ENCODE measurements around the gene PRDM10.
A peak's percentile ranks its signal among the peaks of the same experiment; 100 is the strongest.

The PRDM10 gene

DNA sequence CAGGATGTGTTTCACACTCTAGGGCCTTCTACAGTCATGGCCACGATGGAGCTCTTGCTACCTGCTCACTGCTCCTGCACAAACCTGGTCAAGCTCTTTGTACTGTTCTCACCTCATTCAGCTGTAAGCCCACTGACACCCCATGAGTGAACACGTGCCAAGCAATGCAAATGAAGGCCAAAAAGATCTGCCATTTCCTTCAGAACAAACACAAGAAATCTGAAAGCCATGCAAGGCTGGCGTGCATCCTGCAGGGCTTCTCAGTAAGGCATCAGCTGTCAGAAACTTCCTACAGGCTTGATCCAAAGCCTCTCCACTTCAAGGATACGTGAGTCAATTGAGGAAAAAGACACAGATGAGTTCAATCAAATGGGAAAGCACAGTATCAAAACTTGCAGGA is 63.1 kb downstream of the PRDM10 start:
- no peak for DNase-seq

DNA sequence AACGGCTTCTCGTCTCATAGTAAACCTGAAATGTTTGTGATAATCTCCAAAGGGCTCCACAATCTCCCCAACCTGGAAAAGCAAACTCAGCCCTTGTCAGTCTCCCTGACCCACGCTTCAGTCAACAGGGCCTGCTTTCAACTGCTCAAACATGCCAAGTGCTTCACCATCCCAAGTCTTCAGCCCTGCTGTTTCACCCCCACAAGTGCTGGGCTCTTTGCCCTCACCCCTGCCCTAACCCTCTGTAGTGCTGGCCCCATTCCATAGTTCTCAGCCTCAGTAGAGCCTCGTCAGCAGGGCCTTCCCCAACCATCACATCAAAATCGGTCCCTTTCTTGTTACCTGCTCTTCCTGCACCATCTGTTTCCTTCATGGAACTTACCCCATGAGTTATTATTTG is 63.9 kb downstream of the PRDM10 start:
- no peak for DNase-seq

- no peak for DNase-seq
These were observed 64.9 kb downstream of the PRDM10 start for GRCh38 chr11:129937592-129938238.

GRCh38 chr11:129935723-129936122 is 66.9 kb downstream of the PRDM10 start:
- no peak for DNase-seq

GRCh38 chr11:129933891-129934290 is 68.7 kb downstream of the PRDM10 start:
- no peak for DNase-seq

- no peak for DNase-seq
These were observed 69.4 kb downstream of the PRDM10 start for GRCh38 chr11:129933262-129933661.

DNA sequence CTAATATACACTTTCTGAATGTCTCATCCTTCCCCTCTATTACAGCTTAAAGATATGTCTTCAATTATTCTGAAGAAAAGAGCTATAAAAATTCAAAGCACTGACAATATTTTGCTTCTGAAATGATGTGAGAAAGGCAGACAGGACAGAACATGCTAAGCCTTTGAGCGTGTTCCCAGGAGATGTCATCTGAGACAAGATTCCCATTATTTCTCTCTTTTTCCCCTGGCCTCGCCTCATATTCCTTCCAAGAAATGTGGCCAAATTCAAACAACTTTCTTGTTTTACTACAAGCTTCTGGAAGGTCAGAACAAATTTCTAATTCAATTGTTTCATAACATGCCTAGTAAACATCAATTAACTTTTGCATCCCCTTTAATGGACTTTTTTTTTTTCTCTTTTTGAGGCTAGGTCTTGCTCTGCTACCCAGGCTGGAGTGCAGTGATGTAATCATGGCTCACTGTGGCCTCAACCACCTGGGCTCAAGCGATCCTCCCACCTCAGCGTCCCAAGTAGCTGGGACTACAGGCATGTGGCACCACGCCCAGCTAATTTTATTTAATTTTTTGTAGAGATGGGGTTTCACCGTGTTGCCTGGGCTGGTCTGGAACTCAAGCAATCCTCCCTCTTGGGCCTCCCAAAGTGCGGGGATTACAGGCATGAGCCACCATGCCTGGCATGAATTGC is 70.1 kb downstream of the PRDM10 start:
- no peak for DNase-seq

DNA sequence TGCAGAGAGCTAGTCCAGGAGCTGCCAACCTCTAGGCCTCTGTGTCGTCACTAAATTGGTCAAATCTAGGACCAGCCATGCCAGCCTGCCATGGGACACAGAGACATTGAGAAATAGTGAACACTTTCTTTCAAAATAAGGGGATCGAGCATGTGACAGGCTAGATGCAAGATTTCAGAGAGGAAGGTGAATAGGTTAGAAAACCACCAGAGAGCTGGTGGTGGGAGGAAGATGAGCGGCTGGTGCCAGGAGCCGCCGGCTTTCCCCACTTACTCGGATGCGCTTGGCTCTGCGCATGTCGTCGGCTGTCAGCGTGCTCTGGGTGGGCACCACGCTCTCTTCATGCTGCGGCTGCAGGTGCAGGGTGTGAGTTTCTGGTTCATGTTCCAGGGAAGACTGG is 71.9 kb downstream of the PRDM10 start:
- DNase-seq = no peak

DNA sequence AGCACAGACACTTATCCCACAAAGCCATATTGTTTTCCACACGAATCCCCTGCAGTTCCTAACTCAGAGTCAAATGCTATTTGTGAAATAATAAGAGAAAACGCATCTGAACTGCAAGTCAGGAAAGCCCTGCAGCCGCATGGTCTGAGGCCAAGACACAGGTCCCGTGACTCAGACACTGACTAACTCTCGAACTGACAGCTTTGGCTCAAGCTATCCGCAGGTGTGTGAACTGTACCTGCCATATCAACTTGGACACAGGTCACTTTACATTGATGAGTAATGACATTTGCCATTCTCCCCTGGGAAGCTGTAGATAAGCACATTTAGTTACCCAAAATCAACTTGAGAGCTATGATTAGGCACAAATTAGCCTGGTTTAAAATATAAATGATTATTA is 72.3 kb downstream of the PRDM10 start:
- DNase-seq = no peak

GRCh38 chr11:129929721-129930120 is 72.9 kb downstream of the PRDM10 start:
- DNase-seq = no peak

DNA sequence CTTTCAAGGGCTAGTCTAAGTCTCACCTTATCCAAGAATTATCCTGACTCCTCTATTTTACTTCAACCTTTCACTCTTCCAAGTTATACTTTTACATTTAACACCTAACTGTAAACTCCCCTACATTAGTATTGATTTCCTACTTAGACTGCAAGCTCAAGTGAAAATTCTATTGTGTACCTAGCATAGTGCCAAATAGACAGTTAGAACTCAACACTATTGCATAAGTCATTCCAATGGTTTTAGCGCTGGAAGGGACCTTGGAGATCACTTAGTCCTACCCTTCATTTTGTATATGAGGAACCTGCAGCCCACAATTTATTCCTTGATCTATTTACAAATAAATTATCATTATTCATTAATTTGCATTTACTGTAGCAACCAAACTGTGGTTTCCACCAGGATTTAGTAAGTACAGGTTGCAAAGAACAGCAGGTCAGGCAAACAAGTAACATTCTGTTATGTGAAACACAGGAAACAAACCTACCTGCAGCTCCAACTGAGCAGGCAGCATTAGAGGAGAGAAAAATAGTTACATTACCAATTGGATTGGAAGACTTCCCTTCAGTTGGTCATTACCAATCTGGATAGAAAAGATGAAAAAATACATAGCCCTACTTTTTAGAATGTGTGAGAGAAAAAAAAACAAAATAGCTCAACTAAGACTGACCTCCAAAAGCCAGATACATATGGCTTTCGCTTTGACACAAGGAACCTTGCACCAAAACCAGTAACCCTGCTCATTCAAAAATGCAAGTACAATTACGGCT is 73.5 kb downstream of the PRDM10 start:
- DNase-seq = no peak

GRCh38 chr11:129922674-129923073 is 80.0 kb downstream of the PRDM10 start:
- DNase-seq = no peak

GRCh38 chr11:129918361-129918760 is 84.3 kb downstream of the PRDM10 start:
- no peak for DNase-seq

DNA sequence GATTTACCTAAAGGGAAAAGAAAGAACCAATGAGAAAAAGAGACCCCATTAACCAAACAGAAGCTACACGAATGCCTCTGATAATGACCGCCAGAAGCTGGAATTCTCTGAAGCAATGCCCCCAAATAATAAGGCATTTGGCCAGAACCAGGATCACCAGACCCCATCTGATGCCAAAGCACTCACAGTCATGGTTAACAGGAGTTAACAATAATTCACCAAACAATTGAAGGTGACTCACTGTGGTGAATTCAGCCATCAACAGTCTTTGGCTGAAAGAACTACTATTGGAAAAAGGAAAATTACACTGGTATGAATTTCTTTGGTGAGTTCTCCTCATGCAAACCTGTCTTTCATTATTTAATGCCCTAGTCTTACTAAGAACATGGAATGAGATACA is 85.4 kb downstream of the PRDM10 start:
- no peak for DNase-seq

DNA sequence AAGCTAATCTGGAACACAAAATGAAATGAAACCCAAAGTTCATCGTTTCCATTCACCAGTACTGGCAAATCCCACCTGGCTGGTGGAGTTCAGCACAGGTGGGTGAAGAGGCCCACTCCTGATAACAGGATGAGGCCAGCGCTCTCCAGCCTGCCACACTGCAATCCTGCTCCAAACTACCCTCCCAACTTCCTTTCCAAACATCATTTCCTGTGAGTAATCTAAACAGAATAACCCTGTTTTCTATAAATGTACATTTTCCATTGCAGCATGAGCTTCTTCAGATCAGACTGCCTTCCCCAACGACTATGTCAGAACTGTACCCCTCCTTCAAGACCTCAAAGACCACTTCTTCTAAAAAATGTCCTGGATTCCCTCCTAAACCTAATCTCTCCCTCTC is 91.3 kb downstream of the PRDM10 start:
- no peak for DNase-seq

- no peak for DNase-seq
These were observed 92.3 kb downstream of the PRDM10 start for GRCh38 chr11:129910360-129910759.

- no peak for DNase-seq
These were observed 97.2 kb downstream of the PRDM10 start for GRCh38 chr11:129905402-129905801.

GRCh38 chr11:129896062-129896461 is 106.6 kb downstream of the PRDM10 start:
- peak; percentile 13 for DNase-seq

DNA sequence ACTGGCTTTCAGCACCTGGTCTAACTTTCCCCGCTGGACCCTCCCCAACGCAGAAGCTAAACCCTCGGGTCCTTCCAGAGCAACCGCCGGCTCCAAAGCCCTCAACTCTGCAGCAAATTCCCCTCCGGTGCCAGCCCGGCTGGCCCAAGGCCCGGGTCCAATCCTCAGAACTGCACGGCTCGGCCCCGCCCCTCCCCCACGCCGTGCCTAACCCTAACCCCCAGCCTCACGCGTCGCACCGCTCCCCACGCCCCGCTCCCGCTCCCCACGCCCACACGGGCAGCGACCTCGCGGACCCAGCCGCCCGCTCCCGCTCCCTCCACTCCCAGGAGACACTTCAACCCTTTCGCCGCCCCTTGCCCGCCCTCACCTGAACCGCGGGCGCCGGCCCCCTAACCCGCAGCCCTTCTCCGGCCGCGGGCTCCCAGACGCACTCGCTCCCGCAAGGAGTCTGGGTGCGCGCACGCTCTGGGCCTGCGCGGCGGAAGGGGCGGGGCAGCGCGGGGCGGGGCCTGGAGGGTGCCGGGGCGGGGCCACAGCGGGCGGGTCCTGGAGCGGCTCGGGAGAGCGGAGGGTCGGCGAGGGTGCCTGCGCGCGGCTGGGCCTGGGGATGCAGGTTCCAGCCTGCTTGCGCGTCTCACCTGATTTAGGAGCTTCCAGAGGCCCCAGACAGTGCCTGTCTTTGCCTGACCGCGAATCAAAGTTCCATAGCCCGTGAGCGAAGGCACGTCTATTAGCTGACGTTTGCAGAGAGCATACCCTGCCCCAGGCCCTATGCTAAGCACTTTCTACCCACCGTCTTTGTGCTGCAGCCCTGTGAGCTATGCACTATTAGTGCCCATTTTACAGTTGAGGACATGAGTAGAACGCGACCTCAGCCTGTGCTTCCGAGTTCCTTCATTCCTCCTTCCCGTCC is 107.3 kb downstream of the PRDM10 start, which contains the start of gene NFRKB:
Gene NFRKB, minus strand, starts transcription at position 453 of the 916 bp plus-strand sequence. CDS start 2,729 bp downstream, outside the sequence.
- DNase-seq = peak; percentile 65

DNA sequence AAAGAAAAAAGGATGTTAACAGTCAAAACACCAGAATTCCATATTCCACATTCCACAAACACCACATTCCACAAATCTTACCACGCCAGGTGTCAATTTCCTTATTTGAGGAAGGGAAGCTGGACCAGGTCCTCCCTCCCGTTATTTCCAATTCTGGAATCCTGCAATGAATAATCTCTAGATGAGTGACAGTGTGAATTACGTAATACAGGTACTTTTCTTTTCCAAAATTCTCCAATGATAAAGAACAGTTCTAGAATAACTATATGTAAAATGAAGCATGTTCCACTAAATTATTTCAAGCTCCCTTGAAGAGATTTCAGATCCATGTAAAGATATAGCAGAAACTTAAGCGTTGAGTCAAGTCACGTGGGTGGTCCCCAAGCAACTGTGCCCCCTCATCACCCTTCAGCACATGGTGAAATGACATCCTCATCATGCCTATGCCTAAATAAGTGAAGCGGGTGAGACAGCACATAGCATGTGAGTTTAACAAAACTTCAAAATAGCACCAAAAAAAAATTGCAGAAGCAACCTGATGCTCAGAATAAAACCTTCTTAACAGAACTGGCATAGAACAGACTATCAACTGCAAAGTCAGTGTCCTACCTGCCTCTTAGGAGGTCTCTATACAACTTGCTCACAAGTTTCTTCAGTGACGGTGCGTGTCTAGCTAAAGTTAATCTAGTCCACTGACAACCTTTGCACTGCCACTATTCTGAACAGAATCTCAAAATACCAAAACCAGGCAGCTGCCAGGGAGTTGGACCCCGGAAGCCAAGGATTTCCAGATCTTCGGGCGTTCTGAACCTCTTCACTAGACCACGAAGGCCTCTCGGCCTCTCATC is 108.1 kb downstream of the PRDM10 start:
- no peak for DNase-seq

DNA sequence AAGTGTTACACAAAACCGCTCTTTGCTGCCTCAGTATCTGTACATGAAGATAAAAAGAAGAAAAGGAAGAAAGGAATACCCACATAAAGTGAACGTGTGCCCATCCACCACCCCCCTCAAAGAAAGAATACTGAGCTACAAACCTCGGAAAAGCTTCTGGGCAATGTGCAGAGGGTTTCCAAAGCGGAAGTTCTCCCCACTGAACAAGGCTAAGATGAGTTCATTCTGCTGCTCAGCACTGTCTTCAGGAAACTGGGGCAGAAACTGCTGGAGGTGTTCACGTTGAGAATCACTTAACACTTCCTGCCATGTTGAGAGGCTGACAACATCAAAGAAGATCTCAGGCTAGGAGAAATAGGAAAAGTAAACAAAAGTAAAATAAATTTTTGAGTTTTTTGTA is 114.2 kb downstream of the PRDM10 start:
- DNase-seq = no peak

GRCh38 chr11:129885381-129885780 is 117.3 kb downstream of the PRDM10 start:
- no peak for DNase-seq
